Keratinocyte (primary cell): ENCODE results near the gene ELOVL5. TPM values are rescaled to one million over a fixed set of nuclear protein-coding genes. Genes with fewer than 3 reads are reported as not detected.

Experiments used
- DNase-seq: peaks from one replicate; pipeline ENCODE4 v3.0.0-alpha.2; 2011; ENCODE audit warnings: low read depth, missing footprints, low spot score
- FAIRE-seq: peaks from 2 replicates; lab custom pipeline; 2011; peaks lifted over from hg19 to GRCh38; lab: Jason Lieb, UNC
- H2AFZ ChIP-seq: 2 replicates; pipeline ENCODE4 v1.6.0; 2012; ENCODE audit warnings: low read length, control low read depth, inconsistent platforms; ENCODE audit not compliant: control insufficient read depth
- H3K27ac ChIP-seq: 2 replicates; pipeline ENCODE4 v1.5.1; 2011; ENCODE audit warnings: low read length; ENCODE audit not compliant: control insufficient read depth, insufficient read depth
- H3K27me3 ChIP-seq: 3 replicates; pipeline ENCODE4 v1.6.0; 2011; ENCODE audit warnings: low read length; ENCODE audit not compliant: control insufficient read depth, insufficient read depth; ENCODE audit errors: extremely low read depth
- H3K36me3 ChIP-seq, 2 experiments: 2 replicates in 1 of 2; 3 replicates in 1 of 2; pipeline ENCODE4 v1.5.1; 2011; ENCODE audit warnings: low read length in 2 of 2, mild to moderate bottlenecking in 1 of 2; ENCODE audit not compliant: control insufficient read depth in 2 of 2, insufficient read depth in 2 of 2; ENCODE audit errors: extremely low read depth in 1 of 2
- H3K4me1 ChIP-seq: 3 replicates; pipeline ENCODE4 v1.5.1; 2011; ENCODE audit warnings: low read length; ENCODE audit not compliant: control insufficient read depth, insufficient read depth; ENCODE audit errors: extremely low read depth
- H3K4me2 ChIP-seq: 3 replicates; pipeline ENCODE4 v1.6.0; 2011; ENCODE audit warnings: low read depth, low read length; ENCODE audit not compliant: control insufficient read depth, insufficient read depth; ENCODE audit errors: extremely low read depth
- H3K4me3 ChIP-seq, 3 experiments: fragments of 200-600 bp in 1 of 3; sonication (generic) in 1 of 3; 2 replicates in 2 of 3; 3 replicates in 1 of 3; pipeline ENCODE4 v1.5.1; 2011 to 2016; ENCODE audit warnings: low read length in 3 of 3, mild to moderate bottlenecking in 3 of 3, control low read depth in 2 of 3, inconsistent platforms in 1 of 3, low read depth in 1 of 3, mixed read lengths in 1 of 3, mixed run types in 1 of 3, moderate library complexity in 1 of 3; ENCODE audit not compliant: control insufficient read depth in 2 of 3, insufficient read depth in 2 of 3; ENCODE audit errors: extremely low read depth in 1 of 3
- H3K79me2 ChIP-seq: 2 replicates; pipeline ENCODE4 v1.6.0; 2012; ENCODE audit warnings: low read length; ENCODE audit not compliant: control insufficient read depth, insufficient read depth
- H3K9ac ChIP-seq: 3 replicates; pipeline ENCODE4 v1.6.0; 2011; ENCODE audit warnings: low read length; ENCODE audit not compliant: control insufficient read depth, insufficient read depth; ENCODE audit errors: extremely low read depth
- H3K9me1 ChIP-seq: 3 replicates; pipeline ENCODE4 v1.6.0; 2011; ENCODE audit warnings: low read length; ENCODE audit not compliant: control insufficient read depth, insufficient read depth; ENCODE audit errors: extremely low read depth
- H3K9me3 ChIP-seq: 2 replicates; pipeline ENCODE4 v1.5.1; 2012; ENCODE audit warnings: low read depth, low read length; ENCODE audit not compliant: control insufficient read depth
- H4K20me1 ChIP-seq: 3 replicates; pipeline ENCODE4 v1.6.0; 2011; ENCODE audit warnings: low read length; ENCODE audit not compliant: control insufficient read depth, insufficient read depth; ENCODE audit errors: extremely low read depth
- CTCF ChIP-seq, 3 experiments: IDR thresholded peaks in 1 of 3; conservative IDR thresholded peaks in 1 of 3; optimal IDR thresholded peaks in 1 of 3; 2 replicates in 2 of 3; 3 replicates in 1 of 3; pipeline versions ENCODE3 to v1.5.1; 2011; ENCODE audit warnings: low read length in 3 of 3, mild to moderate bottlenecking in 3 of 3, moderate library complexity in 2 of 3, control low read depth in 1 of 3, inconsistent platforms in 1 of 3; ENCODE audit not compliant: insufficient read depth in 2 of 3; ENCODE audit errors: extremely low read depth in 1 of 3
- EZH2 ChIP-seq: IDR thresholded peaks from one replicate; pipeline ENCODE4 v1.6.1; 2012; ENCODE audit warnings: inconsistent platforms, mild to moderate bottlenecking, low read length, moderate library complexity
- dilution Hi-C: fragments of 300-500 bp; cut with MboI; formaldehyde crosslinking; loops from one replicate; pipeline ENCODE4 v1.7.0; 2020; ENCODE audit warnings: low sequenced_read_pairs; ENCODE audit not compliant: extremely low pct_ligation_motif_present
- polyA plus RNA-seq, 5 experiments: library from polyadenylated mRNA; depleted of rRNA in 3 of 5; stranded (reverse) in 3 of 5; stranded (forward) in 1 of 5; unstranded in 1 of 5; fragments of >200 nt; gene quantifications; 1 replicate in 1 of 5; 2 replicates in 3 of 5; 3 replicates in 1 of 5; pipeline versions ENCODE4 v1.2.1 to v1.2.3, GENCODE V29; 2011 to 2012; ENCODE audit warnings: missing spikeins in 2 of 5, low read depth in 1 of 5, low replicate concordance in 1 of 5

The ELOVL5 gene
- polyA plus RNA-seq, 1 donor (not counting 4 experiments of a cell fraction or from before 2014, with no cell fraction given), result 66.7 TPM

DNA sequence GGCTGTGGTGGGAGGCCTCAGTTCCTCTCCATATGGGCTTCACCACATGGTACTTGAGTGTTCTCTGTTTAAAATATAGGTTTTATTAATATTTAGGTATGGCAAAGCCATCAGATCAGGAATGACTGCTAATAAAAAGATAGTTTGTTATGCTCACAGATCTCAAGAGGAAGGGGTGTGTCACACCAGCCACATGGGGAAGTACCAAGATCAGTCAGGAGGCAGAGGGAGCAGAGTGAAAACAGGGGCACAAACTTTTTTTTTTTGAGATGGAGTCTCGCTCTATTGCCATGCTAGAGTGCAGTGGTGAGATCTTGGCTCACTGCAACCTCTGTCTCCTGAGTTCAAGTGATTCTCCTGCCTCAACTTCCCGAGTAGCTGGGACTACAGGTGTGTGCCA lies 108.0 kb downstream of the ELOVL5 start:
- DNase-seq (no peak), FAIRE-seq (no peak)
- Histone ChIP-seq H3K4me3 (no peak overlapping the region), H3K27me3 (no peaks in the 10 kb centered on the region), H3K9me3 (no peaks in the 10 kb centered on the region), H3K9me1 (no peaks in the 10 kb centered on the region), H3K4me1 (no peaks in the 10 kb centered on the region), H3K4me2 (no peak overlapping the region), H3K79me2 (no peaks in the 10 kb centered on the region), H3K36me3 (no peaks in the 10 kb centered on the region), H2AFZ (no peak overlapping the region), H4K20me1 (no peaks in the 10 kb centered on the region), H3K9ac (no peak overlapping the region), H3K27ac (no peak overlapping the region)
- no peak for TF ChIP-seq EZH2
- TF ChIP-seq CTCF (optimal IDR thresholded peaks at IDR 0.05 in 1 of 3, IDR thresholded peaks at IDR 0.05 in 1 of 3, conservative IDR thresholded peaks at IDR 0.05 in 1 of 3; ENCODE audit: extremely low read depth in 1 of 3, insufficient read depth in 2 of 3, low read length in 3 of 3), result no peak
- dilution Hi-C loops, result no loop called here

GRCh38 chr6:53240139-53240538 lies 108.6 kb downstream of the ELOVL5 start:
- dilution Hi-C loops, result no loop called here
- DNase-seq (no peak), FAIRE-seq (no peak)
- Histone ChIP-seq H2AFZ (no peak overlapping the region), H3K4me2 (no peak overlapping the region), H4K20me1 (no peaks in the 10 kb centered on the region), H3K9me3 (no peaks in the 10 kb centered on the region), H3K79me2 (no peaks in the 10 kb centered on the region), H3K9me1 (no peaks in the 10 kb centered on the region), H3K4me1 (no peaks in the 10 kb centered on the region), H3K36me3 (no peaks in the 10 kb centered on the region), H3K4me3 (no peak overlapping the region), H3K9ac (no peak overlapping the region), H3K27me3 (no peaks in the 10 kb centered on the region), H3K27ac (no peak overlapping the region)
- TF ChIP-seq CTCF (optimal IDR thresholded peaks at IDR 0.05 in 1 of 3, IDR thresholded peaks at IDR 0.05 in 1 of 3, conservative IDR thresholded peaks at IDR 0.05 in 1 of 3; ENCODE audit: extremely low read depth in 1 of 3, insufficient read depth in 2 of 3, low read length in 3 of 3) (no peak), EZH2 (no peak)
